GM19372 (cell line): Measurements from ENCODE around the gene UTP11.
"Not testable (repeated sequence)": the region's sequence is repeated elsewhere in the genome, so short reads cannot be mapped to it uniquely, and the experiment has no call there.

Experiments used
- ATAC-seq: cut with Tn5 transposase; IDR thresholded peaks from one replicate; pipeline ENCODE4 v1.9.1; 2021; ENCODE audit warnings: mild to moderate bottlenecking, low read depth, moderate library complexity; ENCODE audit not compliant: unreplicated experiment

The UTP11 gene

DNA sequence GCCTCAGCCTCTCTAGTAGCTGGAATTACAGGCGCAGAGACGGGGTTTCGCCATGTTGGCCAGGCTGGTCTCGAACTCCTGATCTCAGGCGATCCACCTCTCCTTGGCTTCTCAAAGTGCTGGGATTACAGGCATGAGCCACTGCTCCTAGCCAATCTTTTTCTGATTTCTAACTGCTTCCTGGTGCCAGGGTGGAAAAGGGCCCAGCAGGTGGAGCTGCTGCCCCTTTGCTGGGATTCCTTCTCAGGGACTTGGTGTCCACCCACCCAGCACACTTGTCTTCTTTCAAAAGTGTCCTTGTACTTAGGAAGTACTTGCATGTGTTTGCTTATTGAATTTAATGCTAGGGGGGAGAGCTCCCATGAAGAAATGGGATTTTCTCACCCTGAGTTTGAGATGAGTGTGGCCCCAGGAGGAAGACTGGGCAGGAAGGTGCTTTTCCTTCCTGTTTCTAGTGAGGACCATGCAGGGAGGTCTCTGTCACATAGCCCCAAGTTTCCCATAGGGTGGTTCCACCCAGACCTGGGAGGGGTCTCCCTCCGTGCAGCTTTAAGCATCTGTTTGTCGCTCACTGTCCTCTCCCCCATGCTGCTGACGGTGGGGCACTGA is 14.2 kb downstream of the UTP11 start:
- ATAC-seq = no peak

- ATAC-seq = no peak
These were observed 14.9 kb downstream of the UTP11 start for GRCh38 chr1:38027201-38028104.

DNA sequence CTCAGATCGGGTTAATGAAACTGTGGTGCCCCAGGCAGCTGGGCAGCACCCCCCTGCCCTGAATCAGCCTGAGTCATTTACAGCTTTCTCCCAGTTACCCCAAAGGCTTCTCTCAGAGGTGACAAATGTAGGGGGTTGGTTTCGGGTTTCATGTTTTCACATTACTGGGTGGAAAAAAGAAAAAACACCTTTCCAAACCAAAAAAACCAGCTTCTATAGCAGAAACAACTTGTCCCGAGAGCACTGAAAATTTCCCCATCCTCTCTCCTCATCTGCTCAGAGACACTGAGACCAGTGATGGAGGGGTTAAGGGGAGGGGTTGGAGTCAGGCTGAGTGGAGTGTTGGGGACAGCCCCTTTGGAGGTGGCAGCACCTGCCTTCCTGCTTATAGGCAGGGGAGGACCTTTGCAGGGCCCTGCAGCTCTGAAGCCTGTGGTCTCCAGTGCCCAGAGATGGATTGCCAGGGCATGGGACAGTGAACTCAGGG is 15.6 kb downstream of the UTP11 start:
- peak; percentile 77 for ATAC-seq

- ATAC-seq = no peak
These were observed 16.1 kb downstream of the UTP11 start for GRCh38 chr1:38028671-38029070.

GRCh38 chr1:38029081-38029681 is 16.6 kb downstream of the UTP11 start:
- no peak for ATAC-seq

DNA sequence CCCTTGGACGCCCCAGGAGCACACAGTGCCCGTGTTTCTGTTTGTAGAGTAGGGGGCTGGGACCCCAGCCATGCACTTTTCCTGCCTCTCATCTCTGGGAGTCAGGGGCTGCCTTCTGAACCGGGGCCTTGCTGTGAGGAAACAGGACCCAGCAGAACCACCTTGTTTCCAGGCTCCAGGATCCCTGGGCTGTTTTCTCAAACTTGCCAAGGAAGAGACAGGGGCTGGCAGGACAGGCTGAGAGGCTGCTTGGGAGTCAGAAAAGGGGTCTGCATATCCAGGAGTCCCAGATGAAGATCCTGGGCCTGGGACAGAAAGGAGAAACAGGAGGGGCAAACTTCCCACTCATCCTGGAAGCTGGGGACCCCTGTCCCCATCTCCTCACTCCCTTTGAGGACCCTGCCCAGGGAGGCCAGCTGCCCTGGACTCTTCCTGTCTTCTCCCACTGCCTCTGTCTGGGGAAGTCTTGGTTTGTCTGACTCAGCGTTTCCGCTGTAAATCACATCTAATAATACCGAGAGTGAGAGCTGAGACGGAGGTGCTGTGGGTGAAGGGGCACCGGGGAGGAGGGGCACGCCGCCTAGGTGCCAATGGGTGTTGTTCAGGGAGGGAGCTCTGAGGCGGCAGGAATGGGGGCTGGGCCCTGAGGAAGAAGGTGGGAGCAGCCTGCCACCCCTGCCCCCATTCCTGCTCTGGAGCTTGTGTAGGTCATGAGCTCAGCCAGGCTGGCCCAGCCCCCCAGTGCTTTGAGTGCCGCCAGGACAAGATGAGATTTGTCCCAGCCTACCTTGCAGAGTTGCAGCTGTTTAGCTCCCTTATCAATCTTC is 17.4 kb downstream of the UTP11 start:
- ATAC-seq = no peak

DNA sequence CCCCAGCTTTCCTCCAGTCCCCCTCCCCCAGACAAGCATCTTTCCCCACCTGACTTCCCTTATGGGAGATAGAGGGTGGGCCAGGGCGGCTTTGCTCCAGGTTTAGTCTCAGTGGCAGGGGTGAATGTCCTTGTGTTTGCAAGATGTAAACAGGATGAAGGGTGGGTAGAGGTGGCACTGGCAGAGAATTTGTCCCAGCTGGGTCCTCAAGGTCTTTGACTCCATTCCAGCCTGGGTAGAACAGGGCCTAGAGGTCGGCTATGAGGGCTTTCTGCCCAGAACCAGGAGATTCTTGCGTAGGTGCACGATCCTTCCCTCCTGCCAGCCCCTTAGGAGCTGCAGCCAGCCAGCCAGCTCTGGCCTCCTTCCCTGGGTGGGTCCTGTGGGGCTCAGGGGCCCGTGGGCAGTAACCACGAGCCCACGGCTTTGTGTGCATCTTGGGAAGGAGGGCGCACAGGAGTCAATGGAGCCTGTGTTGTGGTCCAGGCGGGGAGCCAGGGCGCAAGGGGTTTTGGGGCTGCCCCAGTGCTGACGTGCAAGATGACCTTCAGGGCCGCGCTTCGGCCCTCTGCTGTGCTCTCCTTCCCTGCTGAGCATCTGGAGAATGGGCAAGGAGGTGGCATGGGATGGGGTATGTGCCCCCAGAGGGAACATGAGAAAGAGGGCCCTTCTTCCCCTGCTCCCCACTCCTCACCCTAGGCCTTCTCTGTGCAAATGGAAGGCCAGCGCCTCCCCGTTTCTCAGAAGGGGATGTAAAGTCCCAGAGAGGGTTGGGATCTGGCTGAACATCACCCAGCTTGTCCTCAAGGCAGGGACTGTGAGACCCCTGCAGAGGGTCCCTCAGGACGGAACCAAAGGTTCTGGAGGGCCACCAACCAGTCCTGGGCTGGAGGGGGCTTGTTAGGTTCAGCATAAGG is 18.3 kb downstream of the UTP11 start:
- ATAC-seq = no peak

- ATAC-seq = no peak
These were observed 19.0 kb downstream of the UTP11 start for GRCh38 chr1:38031513-38031866.

DNA sequence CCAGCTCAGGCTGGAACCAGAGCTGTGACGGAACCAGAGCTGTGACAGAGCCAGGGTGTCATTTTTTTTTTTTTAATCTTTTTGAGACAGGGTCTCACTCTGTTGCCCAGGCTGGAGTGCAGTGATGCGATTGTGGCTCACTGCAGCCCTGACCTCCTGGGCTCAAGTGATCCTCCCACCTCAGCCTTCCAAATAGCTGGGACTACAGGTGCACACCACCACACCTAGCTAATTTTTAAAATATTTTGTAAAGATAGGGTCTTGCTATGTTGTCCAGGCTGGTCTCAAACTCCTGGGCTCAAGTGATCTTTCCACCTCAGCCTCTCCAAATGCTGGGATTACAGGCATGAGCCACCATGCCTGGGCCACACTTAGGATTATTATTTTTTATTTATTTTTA is 20.5 kb downstream of the UTP11 start:
- ATAC-seq = not testable (repeated sequence)

GRCh38 chr1:38034871-38035270 is 22.3 kb downstream of the UTP11 start:
- ATAC-seq = no peak

- ATAC-seq = no peak
These were observed 24.8 kb downstream of the UTP11 start for GRCh38 chr1:38037221-38037939.

GRCh38 chr1:38038861-38039260 is 26.3 kb downstream of the UTP11 start:
- no peak for ATAC-seq

GRCh38 chr1:38039331-38040088 is 27.0 kb downstream of the UTP11 start:
- no peak for ATAC-seq

GRCh38 chr1:38041936-38042834 is 29.7 kb downstream of the UTP11 start:
- no peak for ATAC-seq

GRCh38 chr1:38043036-38043747 is 30.7 kb downstream of the UTP11 start:
- ATAC-seq = no peak
